Activated naive CD8-positive, alpha-beta T cell (primary cell): ENCODE measurements around the gene CREB3L1.

Experiments used
- H3K27ac Mint-ChIP-seq: one replicate; pipeline ENCODE4 v1.8.0; 2021; ENCODE audit warnings: mixed read lengths
- H3K27me3 Mint-ChIP-seq: one replicate; pipeline ENCODE4 v1.8.0; 2021; ENCODE audit warnings: mixed read lengths
- H3K36me3 Mint-ChIP-seq: one replicate; pipeline ENCODE4 v1.8.0; 2021; ENCODE audit warnings: mixed read lengths
- H3K4me1 Mint-ChIP-seq: one replicate; pipeline ENCODE4 v1.8.0; 2021; ENCODE audit warnings: low read depth, mixed read lengths
- H3K4me3 Mint-ChIP-seq: one replicate; pipeline ENCODE4 v1.8.0; 2021; ENCODE audit warnings: mild to moderate bottlenecking, mixed read lengths
- H3K9me3 Mint-ChIP-seq: one replicate; pipeline ENCODE4 v1.8.0; 2021; ENCODE audit warnings: low read depth, mixed read lengths

The CREB3L1 gene, protein sequence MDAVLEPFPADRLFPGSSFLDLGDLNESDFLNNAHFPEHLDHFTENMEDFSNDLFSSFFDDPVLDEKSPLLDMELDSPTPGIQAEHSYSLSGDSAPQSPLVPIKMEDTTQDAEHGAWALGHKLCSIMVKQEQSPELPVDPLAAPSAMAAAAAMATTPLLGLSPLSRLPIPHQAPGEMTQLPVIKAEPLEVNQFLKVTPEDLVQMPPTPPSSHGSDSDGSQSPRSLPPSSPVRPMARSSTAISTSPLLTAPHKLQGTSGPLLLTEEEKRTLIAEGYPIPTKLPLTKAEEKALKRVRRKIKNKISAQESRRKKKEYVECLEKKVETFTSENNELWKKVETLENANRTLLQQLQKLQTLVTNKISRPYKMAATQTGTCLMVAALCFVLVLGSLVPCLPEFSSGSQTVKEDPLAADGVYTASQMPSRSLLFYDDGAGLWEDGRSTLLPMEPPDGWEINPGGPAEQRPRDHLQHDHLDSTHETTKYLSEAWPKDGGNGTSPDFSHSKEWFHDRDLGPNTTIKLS

DNA sequence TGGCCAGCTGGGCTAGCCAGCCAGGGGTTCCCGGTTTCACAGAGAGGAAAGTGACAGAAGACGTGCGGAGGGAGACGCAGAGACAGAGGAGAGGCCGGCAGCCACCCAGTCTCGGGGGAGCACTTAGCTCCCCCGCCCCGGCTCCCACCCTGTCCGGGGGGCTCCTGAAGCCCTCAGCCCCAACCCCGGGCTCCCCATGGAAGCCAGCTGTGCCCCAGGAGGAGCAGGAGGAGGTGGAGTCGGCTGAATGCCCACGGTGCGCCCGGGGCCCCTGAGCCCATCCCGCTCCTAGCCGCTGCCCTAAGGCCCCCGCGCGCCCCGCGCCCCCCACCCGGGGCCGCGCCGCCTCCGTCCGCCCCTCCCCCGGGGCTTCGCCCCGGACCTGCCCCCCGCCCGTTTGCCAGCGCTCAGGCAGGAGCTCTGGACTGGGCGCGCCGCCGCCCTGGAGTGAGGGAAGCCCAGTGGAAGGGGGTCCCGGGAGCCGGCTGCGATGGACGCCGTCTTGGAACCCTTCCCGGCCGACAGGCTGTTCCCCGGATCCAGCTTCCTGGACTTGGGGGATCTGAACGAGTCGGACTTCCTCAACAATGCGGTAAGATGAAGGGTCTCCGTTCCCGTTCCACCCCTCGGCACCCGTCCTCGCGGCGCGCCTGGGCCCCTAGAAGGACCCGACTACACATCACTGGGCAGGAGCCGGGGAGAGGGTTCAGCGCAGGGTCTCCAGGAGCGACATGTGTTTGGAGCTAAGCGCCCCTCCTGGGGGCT is at the start of gene CREB3L1:
TSS of gene CREB3L1 (plus strand) at position 41 of the 765 bp plus-strand sequence. CDS start at position 491, 450 bp downstream.
- no peak within 1 kb of the TSS for H3K27ac Mint-ChIP-seq
- H3K27me3 Mint-ChIP-seq = peaks cover 19% of the 10 kb centered on the region
- H3K9me3 Mint-ChIP-seq = no peaks in the 10 kb centered on the region
- peaks cover 10% of the 10 kb centered on the region for H3K4me1 Mint-ChIP-seq
- H3K36me3 Mint-ChIP-seq = no peaks in the 10 kb centered on the region
- peak within 1 kb of the TSS; percentile 80 for H3K4me3 Mint-ChIP-seq

DNA sequence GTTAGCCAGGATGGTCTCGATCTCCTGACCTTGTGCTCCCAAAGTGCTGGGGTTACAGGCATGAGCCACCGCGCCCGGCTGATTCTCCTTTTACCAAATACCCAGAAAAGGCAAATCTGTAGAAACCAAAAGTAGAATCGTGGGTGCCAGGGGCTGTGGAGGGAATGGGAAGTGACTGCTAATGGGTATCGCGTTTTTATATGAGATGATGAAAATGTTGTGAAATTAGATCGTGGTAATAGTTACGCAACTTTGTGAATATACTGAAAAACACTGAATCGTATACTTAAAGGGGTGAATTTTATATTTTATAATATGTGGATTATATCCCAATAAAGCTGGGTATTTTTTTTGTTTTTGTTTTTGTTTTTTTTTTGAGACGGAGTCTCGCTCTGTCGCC is 48.2 kb upstream of the CREB3L1 start:
- H3K9me3 Mint-ChIP-seq = no peaks in the 10 kb centered on the region
- no peaks in the 10 kb centered on the region for H3K36me3 Mint-ChIP-seq
- no peak overlapping the region for H3K4me3 Mint-ChIP-seq
- peaks cover 13% of the 10 kb centered on the region for H3K27me3 Mint-ChIP-seq
- H3K27ac Mint-ChIP-seq = no peak overlapping the region
- H3K4me1 Mint-ChIP-seq = no peaks in the 10 kb centered on the region

- H3K27ac Mint-ChIP-seq = no peak overlapping the region
- H3K9me3 Mint-ChIP-seq = no peaks in the 10 kb centered on the region
- H3K4me3 Mint-ChIP-seq = no peak overlapping the region
- no peaks in the 10 kb centered on the region for H3K36me3 Mint-ChIP-seq
- peaks cover 18% of the 10 kb centered on the region for H3K4me1 Mint-ChIP-seq
- peaks cover 10% of the 10 kb centered on the region for H3K27me3 Mint-ChIP-seq
Measured at GRCh38 chr11:46234311-46234710, 43.2 kb upstream of the CREB3L1 start.

DNA sequence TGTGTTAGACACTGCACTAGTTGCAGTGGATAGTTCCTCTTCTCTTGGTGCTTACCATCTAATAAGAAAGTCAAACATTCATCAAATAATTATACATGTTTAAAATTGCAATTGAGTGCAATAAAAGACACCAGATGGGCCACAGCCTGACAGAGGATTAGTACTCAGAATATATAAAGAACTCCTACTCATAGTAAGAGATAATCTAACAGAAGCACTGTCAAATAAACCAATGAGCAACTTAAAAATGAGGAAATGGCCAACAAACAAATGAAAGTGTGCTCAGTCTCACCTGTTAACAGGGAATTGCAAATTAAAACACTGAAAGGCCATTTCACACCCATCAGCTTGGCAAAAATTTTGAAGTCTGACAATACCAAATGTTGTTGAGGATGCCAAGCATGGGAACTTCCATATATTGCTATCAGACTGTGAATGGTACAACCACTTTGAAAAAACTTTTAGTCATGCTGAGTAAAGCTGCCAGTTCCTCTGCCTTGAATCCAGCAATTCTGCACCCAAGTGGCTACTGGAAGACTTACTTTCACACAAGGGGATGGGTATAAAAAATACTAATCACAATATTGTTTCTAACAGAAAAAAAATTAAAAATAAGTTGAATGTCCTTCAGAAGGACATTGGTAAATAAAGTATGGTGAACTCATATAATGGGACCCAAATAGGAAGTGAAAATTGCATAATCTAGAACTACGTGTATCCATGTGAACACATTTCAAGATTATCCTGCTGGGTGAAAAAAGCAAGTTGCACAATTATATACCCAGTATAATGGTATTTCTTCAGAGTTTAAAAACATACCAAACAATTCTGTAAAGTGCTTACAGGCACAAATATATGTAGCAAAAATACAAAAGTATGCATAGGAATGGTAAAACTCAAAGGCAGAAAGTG is 41.4 kb upstream of the CREB3L1 start:
- Mint-ChIP-seq H3K9me3 (no peaks in the 10 kb centered on the region), H3K4me3 (peak overlapping the region; percentile 32), H3K27ac (no peak overlapping the region)

DNA sequence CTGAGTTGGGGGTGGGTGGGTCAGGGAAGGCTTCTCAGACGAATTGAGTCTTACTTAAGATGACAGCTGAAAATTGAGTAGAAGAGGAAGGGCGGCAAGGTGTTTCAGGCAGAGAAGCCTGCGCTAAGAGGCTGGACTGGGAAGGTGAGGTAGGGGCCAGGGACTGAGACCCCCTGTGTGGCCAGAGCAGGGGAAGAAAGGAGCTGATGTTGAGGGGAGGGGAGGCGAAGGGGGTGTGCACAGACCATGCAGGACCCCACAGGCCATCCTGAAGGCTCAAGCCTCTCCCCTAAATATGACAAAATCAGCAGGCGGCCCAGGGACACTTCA is 40.6 kb upstream of the CREB3L1 start:
- H3K4me3 Mint-ChIP-seq = peak overlapping the region; percentile 88
- H3K27me3 Mint-ChIP-seq = peaks cover 10% of the 10 kb centered on the region
- H3K27ac Mint-ChIP-seq = peak overlapping the region; percentile 93
- peaks cover 21% of the 10 kb centered on the region for H3K4me1 Mint-ChIP-seq
- no peaks in the 10 kb centered on the region for H3K9me3 Mint-ChIP-seq
- H3K36me3 Mint-ChIP-seq = no peaks in the 10 kb centered on the region

More for the DNA sequence above, 41.4 kb upstream of the CREB3L1 start:
- Mint-ChIP-seq H3K4me1 (peaks cover 21% of the 10 kb centered on the region), H3K36me3 (no peaks in the 10 kb centered on the region), H3K27me3 (peaks cover 10% of the 10 kb centered on the region)

DNA sequence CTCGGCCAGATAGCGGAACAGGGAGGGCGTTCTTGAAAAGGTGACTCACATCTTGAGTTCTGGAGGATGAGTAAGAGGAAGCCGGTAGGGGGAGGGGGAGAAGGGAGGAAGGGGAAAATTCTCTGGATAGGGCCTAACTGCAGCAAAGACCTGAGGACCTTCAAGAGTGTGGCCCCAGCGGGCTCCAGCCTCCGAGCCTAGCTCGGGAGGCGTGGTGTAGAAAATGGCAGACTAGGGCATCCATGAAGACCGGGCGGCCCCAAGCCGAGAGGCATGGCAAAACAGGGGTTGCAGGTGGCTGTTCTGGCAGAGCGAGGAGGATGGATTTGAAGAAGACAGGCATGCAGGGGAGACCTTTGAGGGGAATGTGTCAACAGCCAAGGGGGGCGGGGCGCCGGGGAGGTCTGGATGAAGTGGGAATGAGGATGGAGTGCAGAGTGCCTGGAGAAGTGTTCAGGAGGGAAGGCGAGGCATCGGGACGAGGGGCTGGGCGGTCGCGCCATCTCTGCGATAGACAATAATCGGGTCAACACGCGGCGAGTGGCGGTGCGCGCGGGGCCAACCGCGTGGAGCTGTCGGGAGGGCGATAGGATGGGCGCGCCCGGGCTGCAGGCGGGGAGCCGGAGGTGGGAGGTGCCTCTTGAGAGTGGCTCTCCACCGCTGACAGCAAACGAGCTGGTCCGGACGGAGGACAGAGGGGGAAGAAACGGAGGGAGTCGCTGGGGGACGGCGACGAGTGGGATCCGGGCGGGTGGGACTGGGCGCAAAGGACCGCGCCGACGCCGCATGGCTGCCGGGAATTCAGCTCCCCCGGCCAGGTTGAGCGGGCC is 40.0 kb upstream of the CREB3L1 start:
- Mint-ChIP-seq H3K27ac (peak overlapping the region; percentile 93), H3K36me3 (no peaks in the 10 kb centered on the region), H3K4me3 (peak overlapping the region; percentile 88), H3K4me1 (peaks cover 24% of the 10 kb centered on the region), H3K9me3 (no peaks in the 10 kb centered on the region), H3K27me3 (peaks cover 10% of the 10 kb centered on the region)

DNA sequence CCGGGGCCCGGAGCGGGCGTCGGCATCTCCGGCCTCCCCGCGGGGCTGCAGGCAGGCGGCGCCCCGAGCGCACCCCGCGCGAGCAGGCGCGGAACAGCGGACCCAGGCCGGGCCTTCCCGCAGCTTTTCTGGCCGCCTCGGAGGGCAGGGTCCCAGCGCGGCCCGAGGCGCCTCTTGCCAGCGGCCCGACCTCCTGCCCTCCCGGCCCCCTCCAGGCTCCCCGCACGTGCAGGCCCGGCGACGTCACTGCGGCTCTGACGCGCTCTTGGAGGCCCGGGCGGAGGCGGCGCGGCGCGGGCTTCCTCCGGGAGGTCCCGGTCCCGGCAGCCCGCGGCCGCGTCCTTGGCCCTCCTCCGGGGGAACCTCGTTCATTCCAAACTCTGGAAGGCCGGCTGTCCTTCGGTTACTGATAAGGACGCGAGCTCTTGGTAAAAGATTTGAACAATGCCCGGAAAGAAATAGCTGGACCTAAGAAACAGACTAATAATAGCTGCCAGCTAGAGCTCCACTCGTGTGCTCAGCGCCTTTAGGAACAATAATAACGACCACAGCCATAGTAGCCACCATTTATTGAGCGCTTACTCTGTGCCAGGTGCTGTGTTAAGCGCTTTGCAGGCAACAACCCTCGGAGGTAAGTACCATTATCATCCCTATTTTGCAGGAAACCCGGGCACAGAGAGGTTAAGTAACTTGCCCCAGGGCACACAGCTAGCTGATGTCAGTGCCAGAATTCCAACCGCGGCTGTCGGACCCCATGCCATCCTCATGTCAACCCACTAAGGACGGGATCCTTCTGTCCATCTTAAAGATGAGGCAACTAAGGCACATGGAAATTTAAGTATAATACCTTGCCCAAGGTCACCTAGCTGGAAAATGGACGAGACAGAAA is 39.1 kb upstream of the CREB3L1 start:
- H3K36me3 Mint-ChIP-seq = no peaks in the 10 kb centered on the region
- peaks cover 10% of the 10 kb centered on the region for H3K27me3 Mint-ChIP-seq
- peak overlapping the region; percentile 78 for H3K4me3 Mint-ChIP-seq
- peaks cover 27% of the 10 kb centered on the region for H3K4me1 Mint-ChIP-seq
- H3K27ac Mint-ChIP-seq = peak overlapping the region; percentile 70
- no peaks in the 10 kb centered on the region for H3K9me3 Mint-ChIP-seq

- H3K4me3 Mint-ChIP-seq = peak overlapping the region; percentile 78
- H3K9me3 Mint-ChIP-seq = no peaks in the 10 kb centered on the region
- H3K36me3 Mint-ChIP-seq = no peaks in the 10 kb centered on the region
- peaks cover 10% of the 10 kb centered on the region for H3K27me3 Mint-ChIP-seq
- H3K4me1 Mint-ChIP-seq = peaks cover 31% of the 10 kb centered on the region
- no peak overlapping the region for H3K27ac Mint-ChIP-seq
Measured at GRCh38 chr11:46238967-46239800, 38.3 kb upstream of the CREB3L1 start.

- Mint-ChIP-seq H3K27me3 (peaks cover 12% of the 10 kb centered on the region), H3K36me3 (no peaks in the 10 kb centered on the region), H3K4me3 (no peak overlapping the region), H3K27ac (no peak overlapping the region), H3K4me1 (peaks cover 31% of the 10 kb centered on the region), H3K9me3 (no peaks in the 10 kb centered on the region)
Measured at GRCh38 chr11:46239801-46240061, 37.7 kb upstream of the CREB3L1 start.

DNA sequence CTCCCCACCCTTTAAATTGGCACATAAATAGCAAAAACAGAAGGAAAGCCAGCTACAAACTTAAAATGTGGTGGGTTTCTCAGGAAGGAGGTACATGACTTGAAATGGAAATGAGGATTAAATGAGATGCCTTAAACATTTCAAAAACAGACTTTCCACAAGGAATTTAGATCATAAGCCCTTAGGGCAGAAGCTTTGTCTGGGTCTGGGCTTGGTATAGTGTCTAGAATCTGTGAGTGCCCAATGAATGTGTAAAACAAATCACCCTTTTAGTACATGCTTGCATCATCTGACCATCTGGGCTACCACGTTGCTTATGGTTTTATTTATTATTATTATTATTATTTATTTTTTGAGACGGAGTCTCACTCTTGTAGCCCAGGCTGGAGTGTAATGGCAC is 37.1 kb upstream of the CREB3L1 start:
- Mint-ChIP-seq H3K4me1 (peaks cover 31% of the 10 kb centered on the region), H3K9me3 (no peaks in the 10 kb centered on the region), H3K27me3 (peaks cover 8% of the 10 kb centered on the region), H3K36me3 (no peaks in the 10 kb centered on the region), H3K27ac (no peak overlapping the region), H3K4me3 (no peak overlapping the region)

DNA sequence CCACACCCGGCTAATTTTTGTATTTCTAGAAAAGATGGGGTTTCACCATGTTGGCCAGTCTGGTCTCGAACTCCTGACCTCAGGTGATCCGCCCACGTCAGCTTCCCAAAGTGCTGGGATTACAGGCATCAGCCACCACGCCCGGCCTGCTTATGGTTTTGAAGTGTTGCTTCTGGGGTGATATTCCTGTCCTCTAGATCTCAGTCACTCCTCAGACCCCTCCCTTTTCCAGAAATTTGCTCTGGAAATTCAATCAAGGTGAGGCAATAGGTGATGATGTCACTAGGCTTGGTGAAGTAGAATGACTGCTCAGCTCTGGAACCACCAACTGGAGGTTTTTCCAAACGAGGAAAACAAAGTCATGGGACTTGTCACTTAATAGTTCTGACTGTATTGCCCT is 36.6 kb upstream of the CREB3L1 start:
- Mint-ChIP-seq H3K4me1 (peaks cover 31% of the 10 kb centered on the region), H3K27ac (no peak overlapping the region), H3K4me3 (no peak overlapping the region), H3K9me3 (no peaks in the 10 kb centered on the region), H3K36me3 (no peaks in the 10 kb centered on the region), H3K27me3 (peaks cover 8% of the 10 kb centered on the region)

GRCh38 chr11:46242041-46242951 is 35.2 kb upstream of the CREB3L1 start:
- Mint-ChIP-seq H3K27me3 (peaks cover 6% of the 10 kb centered on the region), H3K4me1 (peaks cover 24% of the 10 kb centered on the region), H3K9me3 (no peaks in the 10 kb centered on the region), H3K36me3 (no peaks in the 10 kb centered on the region), H3K27ac (peak overlapping the region; percentile 83), H3K4me3 (peak overlapping the region; percentile 86)
